DND-41 (cell line): ENCODE results near the gene CELA2A.

ENCODE experiments used
- EZH2 ChIP-seq: IDR thresholded peaks from 3 replicates; pipeline ENCODE4 v1.6.1; 2012; ENCODE audit warnings: borderline replicate concordance, low read depth, mild to moderate bottlenecking, moderate library complexity, low read length, inconsistent platforms; ENCODE audit not compliant: severe bottlenecking
- TF ChIP-seq, protein P1 (sequence below): IDR thresholded peaks from 2 replicates; pipeline ENCODE4 v1.5.1; 2012; ENCODE audit warnings: borderline replicate concordance, low read length, moderate library complexity, mild to moderate bottlenecking; ENCODE audit not compliant: poor library complexity, severe bottlenecking; ENCODE audit errors: extremely low read depth

GRCh38 chr1:15439325-15439724, 17.2 kb upstream of the CELA2A start:
- TF ChIP-seq, protein P1, sequence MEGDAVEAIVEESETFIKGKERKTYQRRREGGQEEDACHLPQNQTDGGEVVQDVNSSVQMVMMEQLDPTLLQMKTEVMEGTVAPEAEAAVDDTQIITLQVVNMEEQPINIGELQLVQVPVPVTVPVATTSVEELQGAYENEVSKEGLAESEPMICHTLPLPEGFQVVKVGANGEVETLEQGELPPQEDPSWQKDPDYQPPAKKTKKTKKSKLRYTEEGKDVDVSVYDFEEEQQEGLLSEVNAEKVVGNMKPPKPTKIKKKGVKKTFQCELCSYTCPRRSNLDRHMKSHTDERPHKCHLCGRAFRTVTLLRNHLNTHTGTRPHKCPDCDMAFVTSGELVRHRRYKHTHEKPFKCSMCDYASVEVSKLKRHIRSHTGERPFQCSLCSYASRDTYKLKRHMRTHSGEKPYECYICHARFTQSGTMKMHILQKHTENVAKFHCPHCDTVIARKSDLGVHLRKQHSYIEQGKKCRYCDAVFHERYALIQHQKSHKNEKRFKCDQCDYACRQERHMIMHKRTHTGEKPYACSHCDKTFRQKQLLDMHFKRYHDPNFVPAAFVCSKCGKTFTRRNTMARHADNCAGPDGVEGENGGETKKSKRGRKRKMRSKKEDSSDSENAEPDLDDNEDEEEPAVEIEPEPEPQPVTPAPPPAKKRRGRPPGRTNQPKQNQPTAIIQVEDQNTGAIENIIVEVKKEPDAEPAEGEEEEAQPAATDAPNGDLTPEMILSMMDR = no peak
- TF ChIP-seq EZH2 = no peak
